NAMALWA (cell line): ENCODE data around the gene INPPL1.
"Not testable (repeated sequence)": the region's sequence is repeated elsewhere in the genome, so short reads cannot be mapped to it uniquely, and the experiment has no call there.

Experiments used
- DNase-seq: peaks from one replicate; pipeline ENCODE4 v3.0.0-alpha.2; 2015; ENCODE audit warnings: low spot score

The INPPL1 gene

DNA sequence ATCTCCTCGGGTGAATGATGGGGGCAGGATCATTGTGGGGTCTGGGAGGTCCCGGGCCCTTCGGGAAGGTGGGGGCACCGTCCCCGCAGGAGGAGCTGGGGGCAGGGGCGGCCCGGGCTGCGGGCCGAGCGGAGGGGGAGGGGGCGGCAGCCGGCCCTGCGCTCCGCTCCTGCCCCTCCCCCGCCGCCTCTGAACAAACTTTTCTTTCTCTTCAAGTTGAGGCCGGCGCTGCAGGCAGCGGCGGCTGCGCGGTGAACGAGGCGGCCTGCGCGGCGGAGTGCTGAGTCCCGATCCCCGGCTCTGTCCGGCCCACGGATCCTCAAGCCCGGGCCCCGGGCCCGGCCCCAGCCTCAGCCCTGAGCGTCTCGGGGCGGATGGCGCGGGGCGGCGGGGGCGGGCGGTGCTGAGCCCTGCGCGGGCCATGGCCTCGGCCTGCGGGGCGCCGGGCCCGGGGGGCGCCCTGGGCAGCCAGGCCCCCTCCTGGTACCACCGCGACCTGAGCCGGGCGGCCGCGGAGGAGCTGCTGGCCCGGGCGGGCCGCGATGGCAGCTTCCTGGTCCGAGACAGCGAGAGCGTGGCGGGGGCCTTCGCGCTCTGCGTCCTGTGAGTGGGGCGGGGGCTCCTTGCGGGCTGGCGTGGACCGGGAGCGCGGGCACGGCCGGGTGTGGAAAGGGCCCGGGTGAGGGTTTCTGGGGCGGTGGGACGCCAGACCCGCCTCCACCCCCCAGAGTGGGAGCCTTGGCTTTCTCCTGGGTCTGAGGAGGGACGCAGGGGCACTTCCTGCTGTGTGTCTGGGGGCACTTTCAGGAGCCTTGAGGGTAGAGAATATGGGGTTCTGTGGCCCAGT, at the start of gene INPPL1:
Gene INPPL1, plus strand, starts transcription at position 204 of the 847 bp plus-strand sequence. Its CDS starts 218 bp downstream, at position 422.
- peak; percentile 49 for DNase-seq

DNA sequence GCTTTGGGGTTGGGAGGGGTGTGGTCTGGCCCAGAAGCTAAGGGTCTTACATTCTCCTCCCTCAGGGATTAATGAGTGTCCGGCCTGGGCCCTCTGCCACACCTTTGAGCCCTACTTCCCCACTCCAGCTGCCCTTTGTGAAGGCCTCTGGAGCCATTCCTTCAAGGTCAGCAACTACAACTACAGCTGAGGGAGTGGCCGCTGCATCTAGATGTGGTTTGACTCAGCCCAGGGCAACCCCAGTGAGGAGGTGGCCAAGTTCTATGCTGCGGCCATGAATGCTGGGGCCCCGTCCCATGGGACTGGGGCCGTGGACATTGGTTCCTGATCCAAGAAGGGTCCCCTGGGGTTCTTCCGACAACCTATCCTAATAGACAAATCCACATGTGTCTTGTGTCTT, 46.9 kb upstream of the INPPL1 start:
- no peak for DNase-seq

DNA sequence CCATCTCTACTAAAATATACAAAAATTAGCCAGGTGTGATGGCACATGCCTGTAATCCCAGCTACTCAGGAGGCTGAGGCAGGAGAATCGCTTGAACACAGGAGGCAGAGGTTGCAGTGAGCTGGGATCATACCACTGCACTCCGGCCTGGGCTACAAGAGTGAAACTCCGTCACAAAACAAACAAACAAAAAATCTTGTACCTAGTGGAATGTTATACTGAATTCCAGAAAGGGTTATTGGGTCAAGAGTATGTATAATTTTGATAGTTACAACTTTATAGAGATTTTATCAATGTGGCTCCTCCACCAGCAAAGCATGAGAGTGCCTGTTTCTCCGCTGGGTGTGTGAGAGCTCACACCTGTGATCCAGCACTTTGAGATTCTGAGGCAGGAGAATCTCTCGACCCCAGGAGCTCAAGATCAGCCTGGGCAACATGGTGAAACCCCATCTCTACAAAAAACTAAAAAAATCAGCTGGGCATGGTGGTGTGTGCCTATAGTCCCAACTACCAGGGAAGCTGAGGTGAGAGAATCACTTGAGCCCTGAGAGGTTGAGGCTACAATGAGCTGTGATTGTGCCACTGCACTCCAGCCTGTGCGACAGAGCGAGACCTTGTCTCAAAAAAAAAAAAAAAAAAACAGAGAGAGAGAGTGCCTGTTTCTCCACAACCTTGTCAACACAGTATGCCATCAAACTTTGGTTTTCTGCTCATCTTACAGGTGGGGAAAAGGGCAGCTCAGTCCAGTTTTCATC, 45.3 kb upstream of the INPPL1 start:
- DNase-seq = no peak

- DNase-seq = no peak
These were observed 44.7 kb upstream of the INPPL1 start for GRCh38 chr11:72179804-72180396.

GRCh38 chr11:72180892-72181552, 43.5 kb upstream of the INPPL1 start:
- DNase-seq = not testable (repeated sequence)

GRCh38 chr11:72181553-72181958, 43.0 kb upstream of the INPPL1 start:
- not testable (repeated sequence) for DNase-seq

GRCh38 chr11:72188267-72188666, 36.3 kb upstream of the INPPL1 start:
- DNase-seq = no peak

GRCh38 chr11:72189455-72190250, 34.9 kb upstream of the INPPL1 start:
- DNase-seq = no peak

- DNase-seq = no peak
These were observed 33.9 kb upstream of the INPPL1 start for GRCh38 chr11:72190631-72191071.

DNA sequence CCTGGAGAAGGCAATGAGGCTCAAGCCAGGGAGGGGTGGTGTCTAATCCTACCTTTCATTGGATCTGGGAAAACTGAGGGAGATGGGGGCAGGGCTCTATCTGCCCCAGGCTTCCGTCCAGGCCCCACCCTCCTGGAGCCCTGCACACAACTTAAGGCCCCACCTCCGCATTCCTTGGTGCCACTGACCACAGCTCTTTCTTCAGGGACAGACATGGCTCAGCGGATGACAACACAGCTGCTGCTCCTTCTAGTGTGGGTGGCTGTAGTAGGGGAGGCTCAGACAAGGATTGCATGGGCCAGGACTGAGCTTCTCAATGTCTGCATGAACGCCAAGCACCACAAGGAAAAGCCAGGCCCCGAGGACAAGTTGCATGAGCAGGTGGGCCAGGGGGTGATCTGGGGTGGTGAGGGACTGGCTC, 32.6 kb upstream of the INPPL1 start, which contains the start of gene FOLR1:
Gene FOLR1, plus strand, starts transcription at position 180 of the 421 bp plus-strand sequence. Its CDS starts 34 bp downstream, at position 214.
- DNase-seq = no peak

DNA sequence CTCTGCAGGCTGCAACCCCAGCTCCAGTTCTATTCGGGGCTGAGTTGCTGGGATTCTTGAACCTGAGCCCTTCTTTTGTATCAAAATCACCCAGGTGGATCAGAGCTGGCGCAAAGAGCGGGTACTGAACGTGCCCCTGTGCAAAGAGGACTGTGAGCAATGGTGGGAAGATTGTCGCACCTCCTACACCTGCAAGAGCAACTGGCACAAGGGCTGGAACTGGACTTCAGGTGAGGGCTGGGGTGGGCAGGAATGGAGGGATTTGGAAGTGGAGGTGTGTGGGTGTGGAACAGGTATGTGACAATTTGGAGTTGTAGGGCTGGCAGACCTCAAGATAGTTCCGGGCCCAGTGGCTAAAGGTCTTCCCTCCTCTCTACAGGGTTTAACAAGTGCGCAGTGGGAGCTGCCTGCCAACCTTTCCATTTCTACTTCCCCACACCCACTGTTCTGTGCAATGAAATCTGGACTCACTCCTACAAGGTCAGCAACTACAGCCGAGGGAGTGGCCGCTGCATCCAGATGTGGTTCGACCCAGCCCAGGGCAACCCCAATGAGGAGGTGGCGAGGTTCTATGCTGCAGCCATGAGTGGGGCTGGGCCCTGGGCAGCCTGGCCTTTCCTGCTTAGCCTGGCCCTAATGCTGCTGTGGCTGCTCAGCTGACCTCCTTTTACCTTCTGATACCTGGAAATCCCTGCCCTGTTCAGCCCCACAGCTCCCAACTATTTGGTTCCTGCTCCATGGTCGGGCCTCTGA, 28.9 kb upstream of the INPPL1 start:
- DNase-seq = no peak

DNA sequence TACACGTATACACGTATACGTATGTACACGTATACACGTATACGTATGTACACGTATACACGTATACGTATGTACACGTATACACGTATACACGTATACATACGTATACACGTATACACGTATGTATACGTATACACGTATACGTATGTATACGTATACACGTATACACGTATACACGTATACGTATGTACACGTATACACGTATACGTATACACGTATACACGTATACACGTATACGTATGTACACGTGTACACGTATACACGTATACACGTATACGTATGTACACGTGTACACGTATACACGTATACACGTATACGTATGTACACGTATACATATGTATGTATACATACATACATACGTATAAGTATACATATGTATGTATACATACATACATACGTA, 23.1 kb upstream of the INPPL1 start:
- not testable (repeated sequence) for DNase-seq

DNA sequence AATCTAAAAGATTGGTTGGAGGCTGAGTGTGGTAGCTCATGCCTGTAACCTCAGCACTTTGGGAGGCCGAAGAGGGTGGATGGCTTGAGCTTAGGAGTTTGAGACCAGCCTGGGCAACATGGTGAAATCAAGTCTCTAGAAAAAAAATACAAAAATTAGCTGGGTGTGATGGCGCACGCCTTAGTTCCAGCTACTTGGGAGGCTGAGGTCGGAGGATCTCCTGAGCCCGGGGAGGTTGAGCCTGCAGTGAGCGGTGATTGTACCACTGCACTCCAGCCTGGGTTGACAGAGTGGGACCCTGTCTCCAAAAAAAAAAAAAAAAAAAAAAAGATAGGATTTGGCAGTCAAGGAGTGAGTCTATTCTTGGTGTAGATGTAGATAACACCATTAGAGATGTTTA, 22.0 kb upstream of the INPPL1 start:
- no peak for DNase-seq

DNA sequence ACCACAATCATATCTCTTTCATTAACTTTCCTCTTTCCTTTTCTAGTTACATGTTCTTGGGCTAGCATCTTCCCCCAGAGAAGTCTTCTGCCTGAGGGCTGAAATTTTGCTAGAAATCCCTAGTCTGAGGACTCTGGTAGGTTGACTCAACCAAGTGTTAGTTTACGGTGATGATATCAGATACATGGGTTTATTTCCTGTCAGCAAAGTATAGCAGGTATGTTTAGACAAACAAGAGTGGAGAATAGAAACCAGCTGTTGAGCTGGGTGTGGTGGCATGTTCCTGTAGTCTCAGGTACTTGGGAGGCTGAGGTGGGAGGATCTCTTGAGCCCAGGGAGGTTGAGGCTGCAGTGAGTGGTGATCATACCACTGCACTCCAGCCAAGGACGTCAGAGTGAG, 21.4 kb upstream of the INPPL1 start:
- DNase-seq = no peak

- no peak for DNase-seq
These were observed 19.7 kb upstream of the INPPL1 start for GRCh38 chr11:72204886-72205285.

GRCh38 chr11:72206794-72207193, 17.8 kb upstream of the INPPL1 start:
- DNase-seq = not testable (repeated sequence)

DNA sequence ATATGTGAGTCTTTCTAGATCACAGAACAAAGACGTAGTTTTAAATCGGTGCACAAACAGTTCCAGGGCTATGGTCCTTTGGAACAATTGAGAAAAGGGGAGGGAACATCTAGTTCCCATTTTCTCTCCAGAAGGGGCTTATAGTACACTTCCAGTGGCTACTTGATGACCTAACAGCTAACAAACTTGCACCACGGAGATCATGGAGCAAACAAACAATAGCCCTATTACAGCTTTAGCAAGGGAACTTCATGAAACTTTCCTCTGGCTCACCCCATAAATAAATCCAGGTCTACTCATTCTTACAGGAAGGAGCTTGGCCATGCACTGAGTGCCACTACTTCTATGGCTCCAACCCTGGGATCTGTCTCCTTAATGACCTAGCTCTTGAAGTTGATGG, 16.3 kb upstream of the INPPL1 start:
- no peak for DNase-seq

DNA sequence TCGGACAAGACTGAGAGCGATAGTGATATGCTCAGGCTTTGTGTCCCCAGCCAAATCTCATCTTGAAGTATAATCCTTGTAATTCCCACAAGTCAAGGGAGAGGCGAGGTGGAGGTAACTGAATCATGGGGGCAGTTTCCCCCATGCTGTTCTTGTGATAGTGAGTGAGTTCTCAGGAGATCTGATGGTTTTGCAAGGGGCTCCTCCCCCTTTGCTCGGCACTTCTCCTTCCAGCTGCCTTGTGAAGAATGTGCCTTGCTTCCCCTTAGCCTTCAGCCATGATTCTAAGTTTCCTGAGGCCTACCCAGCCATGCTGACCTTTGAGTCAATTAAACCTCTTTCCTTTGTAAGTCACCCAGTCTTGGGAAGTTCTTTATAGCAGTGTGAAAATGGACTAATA, 15.5 kb upstream of the INPPL1 start:
- DNase-seq = no peak

- DNase-seq = no peak
These were observed 7.9 kb upstream of the INPPL1 start, which contains the start of gene FOLR2 for GRCh38 chr11:72216638-72217037. TSS of gene FOLR2 (plus strand) at chr11:72216794. CDS start at chr11:72218585, 1,791 bp downstream.

- DNase-seq = no peak
These were observed 6.7 kb upstream of the INPPL1 start for GRCh38 chr11:72217841-72218240.
